ENCODE measurements around the gene MYH2.
"Not testable (repeated sequence)": the region's sequence is repeated elsewhere in the genome, so short reads cannot be mapped to it uniquely, and the experiment has no call there.

The MYH2 gene

DNA sequence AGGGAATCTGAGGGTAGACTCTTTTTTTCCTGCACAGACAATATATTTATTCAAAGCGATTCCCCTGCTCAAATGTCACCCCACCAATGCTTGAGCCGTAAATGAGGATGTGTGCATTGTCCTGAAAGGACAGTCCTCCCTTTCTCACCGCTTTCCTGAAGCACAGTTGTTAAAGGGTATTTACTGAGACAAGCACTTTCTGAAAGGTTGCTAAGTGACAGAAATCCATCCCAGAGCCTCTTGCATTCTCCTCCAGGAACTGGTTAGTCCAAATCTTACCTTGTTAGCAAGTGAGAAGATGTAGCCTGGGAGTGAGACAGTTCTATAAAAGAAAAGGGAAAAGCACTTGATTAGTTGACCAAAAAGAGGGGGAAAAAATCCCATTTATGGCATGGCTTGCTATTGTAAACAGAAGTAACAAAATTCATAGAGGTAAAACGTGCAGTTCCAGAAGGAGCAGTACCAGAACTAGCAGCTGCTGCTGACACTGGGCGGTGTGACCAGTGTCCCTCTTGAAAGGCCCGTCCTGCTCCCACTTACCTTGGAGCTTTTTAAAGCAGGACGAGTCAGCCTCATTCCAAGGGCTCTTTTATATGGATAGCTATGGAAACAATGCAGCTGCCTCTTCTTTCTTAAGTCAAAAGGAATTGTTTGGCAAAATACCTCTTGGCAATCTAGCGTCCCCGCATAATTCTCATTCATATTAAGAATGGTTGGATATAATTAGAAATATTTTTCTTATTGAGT lies at the start of gene MYH2:
MYH2 (minus strand) TSS at position 563 of the 747 bp plus-strand sequence. CDS start 1,738 bp downstream, outside the sequence.
- no peak for DNase-seq

- DNase-seq: peak; percentile 22
Measured at GRCh38 chr17:10598621-10599020, 49.2 kb upstream of the MYH2 start.

GRCh38 chr17:10589553-10590145 lies 40.2 kb upstream of the MYH2 start:
- DNase-seq: no peak

- DNase-seq: no peak
Measured at GRCh38 chr17:10585529-10585928, 36.1 kb upstream of the MYH2 start.

DNA sequence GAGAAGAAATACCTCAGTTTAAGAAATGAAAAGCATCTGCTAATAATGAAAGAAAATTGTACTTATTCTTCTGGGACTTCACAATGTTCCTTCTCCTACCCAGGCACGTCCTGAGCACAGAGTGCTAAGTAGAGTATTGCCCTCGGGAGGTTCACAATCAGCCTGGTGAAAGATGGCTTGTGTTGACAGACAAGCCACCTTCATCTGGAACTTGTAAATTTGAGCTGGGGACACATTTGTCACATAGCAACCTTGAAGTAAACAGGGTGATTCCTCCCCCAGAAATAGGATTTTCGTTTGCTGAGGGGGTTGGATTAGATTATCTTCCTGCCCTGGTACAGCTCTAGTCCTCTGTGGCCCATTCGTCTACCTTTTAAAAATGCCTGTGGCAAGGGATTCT lies 34.4 kb upstream of the MYH2 start:
- no peak for DNase-seq

- no peak for DNase-seq
Measured at GRCh38 chr17:10579270-10579669, 29.8 kb upstream of the MYH2 start.

DNA sequence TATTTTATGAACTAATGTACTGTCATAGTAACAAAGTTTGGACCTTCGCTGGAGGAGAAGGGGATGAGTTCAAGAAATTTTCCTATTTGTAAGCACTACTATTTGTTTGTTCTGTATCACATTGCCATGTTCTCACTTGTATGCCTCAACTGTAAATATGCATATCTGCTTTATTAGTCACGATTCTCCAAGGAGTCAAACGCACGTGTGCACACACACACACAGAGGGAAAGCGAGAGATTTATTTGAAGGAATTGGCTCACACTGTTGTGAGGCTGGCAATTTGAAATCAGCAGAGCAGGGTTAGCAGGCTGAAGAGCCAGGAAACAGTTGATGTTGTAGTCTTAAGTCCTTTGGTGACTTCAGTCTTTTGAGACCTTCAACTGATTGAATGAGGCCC lies 24.9 kb upstream of the MYH2 start:
- no peak for DNase-seq

GRCh38 chr17:10563991-10564660 lies 14.7 kb upstream of the MYH2 start:
- no peak for DNase-seq

- DNase-seq: no peak
Measured at GRCh38 chr17:10558049-10558448, 8.6 kb upstream of the MYH2 start.

DNA sequence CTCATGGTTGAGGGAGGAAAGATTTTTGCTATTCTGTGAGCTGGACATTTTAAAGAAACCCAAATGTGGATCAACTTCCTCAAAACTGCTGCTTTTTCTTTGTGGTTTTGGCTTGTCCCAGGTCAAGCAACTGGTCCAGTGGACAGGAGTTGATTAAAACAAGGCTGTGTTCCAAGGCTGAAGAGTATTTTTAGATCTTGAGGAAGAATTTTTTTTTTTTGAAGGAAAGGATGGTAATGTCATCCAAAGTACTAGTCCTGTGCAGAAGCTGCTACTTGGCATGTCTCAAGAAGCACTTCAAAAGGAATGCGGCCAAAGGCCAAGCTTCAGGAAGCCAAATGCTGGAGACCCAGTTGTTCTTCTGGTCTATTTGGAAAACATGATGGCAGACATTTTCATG lies 8.0 kb upstream of the MYH2 start:
- DNase-seq: no peak

GRCh38 chr17:10556301-10557005 lies 7.0 kb upstream of the MYH2 start:
- no peak for DNase-seq

DNA sequence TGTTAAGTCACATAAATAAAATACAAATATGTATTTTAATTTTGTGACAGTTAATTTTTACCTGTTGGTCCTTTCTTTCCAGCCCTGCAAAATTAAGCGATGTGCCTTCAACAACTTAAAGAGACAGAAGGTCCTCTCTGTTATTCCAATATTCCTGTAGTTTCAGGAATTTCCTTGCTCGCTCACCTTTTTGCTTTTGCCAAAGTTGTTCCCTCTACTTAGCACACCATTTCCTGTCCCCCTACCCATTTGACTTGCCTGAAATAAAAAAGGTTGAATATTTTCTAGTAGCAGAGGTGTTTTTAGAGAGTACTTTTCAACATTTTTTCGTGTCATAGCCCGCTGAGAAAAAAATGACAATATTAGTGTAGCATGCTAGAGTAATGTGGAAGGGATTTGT lies 556 bp upstream of the MYH2 start:
- no peak for DNase-seq

- DNase-seq: no peak
Measured at GRCh38 chr17:10547351-10547750, 2.1 kb downstream of the MYH2 start.

GRCh38 chr17:10543486-10543885 lies 6.0 kb downstream of the MYH2 start:
- DNase-seq: not testable (repeated sequence)

GRCh38 chr17:10541179-10541578 lies 8.3 kb downstream of the MYH2 start:
- not testable (repeated sequence) for DNase-seq

- peak; percentile 18 for DNase-seq
Measured at GRCh38 chr17:10532026-10532425, 17.4 kb downstream of the MYH2 start.

DNA sequence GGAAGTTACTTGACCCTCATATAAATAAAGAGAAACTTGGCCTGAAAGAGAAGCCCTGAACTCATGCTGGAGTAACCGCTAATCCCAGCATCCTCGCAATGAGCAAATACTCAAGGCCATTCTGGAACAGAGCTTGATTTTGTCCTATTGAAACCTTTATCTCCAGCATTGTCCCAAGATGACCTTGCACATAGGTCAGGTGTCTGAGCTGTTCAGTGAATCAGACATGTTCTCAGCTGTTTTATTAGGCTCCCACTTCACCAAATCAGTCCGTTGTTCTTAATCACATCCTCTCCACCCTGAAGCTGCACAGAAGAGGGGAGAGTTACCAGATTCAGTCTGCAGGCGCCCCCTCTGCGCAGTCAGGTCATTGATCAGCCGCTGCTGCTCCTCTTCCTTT lies 22.0 kb downstream of the MYH2 start:
- DNase-seq: no peak

GRCh38 chr17:10526517-10526916 lies 22.9 kb downstream of the MYH2 start:
- no peak for DNase-seq

DNA sequence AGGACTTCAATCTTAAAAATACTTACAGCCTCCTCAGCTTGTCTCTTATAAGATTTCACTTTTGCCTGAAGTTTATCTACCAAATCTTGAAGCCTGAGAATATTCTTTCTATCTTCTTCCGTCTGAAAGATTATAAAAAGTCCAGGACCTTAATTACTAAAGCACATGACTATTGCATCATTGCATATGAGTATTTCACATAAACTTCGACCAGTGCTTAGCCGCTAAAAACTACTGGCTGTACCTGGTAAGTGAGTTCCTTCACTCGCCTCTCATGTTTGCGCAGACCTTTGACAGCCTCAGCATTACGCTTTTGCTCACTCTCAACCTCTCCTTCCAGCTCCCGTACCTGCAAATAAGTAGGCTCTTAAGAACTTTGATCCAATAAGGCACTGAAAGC lies 26.4 kb downstream of the MYH2 start:
- DNase-seq: no peak

GRCh38 chr17:10521949-10522348 lies 27.5 kb downstream of the MYH2 start:
- DNase-seq: no peak

DNA sequence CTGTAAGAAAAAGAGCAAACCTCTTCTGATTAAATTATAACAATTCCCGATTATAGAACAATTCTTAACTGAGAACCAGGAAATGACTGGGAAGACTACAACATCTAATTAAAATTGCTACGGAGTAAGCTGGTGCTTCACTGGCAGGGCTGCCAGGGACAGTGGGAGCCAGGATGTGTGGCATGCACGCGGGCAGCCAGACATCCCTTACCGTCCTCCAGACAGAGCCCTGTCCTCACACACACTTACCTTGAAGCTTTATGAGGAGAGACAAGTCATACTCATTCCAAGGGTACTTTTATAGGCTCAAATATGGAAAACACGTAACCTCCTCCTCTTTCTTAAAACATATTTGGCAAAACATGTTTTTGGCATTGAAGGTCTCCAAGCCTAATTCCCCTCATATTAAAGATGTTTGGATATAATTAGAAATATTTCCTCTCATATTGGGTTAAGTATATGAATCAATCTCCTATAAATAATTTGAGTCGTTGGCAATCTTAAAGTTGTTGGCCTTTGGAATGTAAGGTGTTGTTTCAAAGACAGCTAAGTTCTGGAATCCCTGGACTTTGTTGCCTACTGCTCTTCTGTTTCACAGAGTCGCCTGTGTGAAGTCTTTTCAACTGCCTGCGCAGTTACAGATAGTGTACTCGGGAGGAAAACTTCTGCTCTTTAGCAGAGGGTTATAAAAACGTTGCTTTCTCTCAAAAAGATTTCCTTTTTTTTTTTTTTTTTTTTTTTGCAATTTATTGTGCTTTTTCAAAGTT lies 31.0 kb downstream of the MYH2 start, which contains the start of gene MYH1:
MYH1 (minus strand) TSS at position 272 of the 767 bp plus-strand sequence. CDS start 1,900 bp downstream, outside the sequence.
- no peak for DNase-seq

- DNase-seq: no peak
Measured at GRCh38 chr17:10516638-10517037, 32.8 kb downstream of the MYH2 start.

DNA sequence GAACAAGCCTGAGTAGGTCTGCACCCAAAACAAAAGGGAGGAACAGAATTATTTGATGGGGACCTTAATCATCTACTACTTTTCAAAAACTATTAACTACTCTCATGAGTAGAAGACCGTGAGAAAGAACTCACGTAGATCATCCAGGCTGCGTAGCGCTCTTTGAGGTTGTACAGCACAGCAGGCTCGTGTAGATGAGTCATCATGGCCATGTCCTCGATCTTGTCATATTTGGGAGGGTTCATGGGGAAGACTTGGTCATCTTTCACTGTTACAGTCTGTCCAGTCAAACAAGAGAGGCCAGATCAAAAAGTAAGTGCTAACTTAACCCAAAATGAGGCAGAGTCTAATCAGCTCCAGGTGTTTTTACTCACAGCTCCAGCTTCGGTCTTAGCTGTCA lies 33.4 kb downstream of the MYH2 start:
- DNase-seq: no peak

Measured in islet precursor cell (in vitro differentiated cells).